NCI-H2227 (cell line): ENCODE data around the gene IGSF8.

Experiments
- DNase-seq: peaks from one replicate; lab custom pipeline; 2025; ENCODE audit not compliant: unreplicated experiment; lab: John Stamatoyannopoulos, UW

IGSF8 gene

GRCh38 chr1:160043543-160043942 is 54.9 kb downstream of the IGSF8 start:
- DNase-seq, result no peak
